HCEC 1CT (cell line): ENCODE data around the gene FAM153A.
"Not testable (repeated sequence)": the region's sequence is repeated elsewhere in the genome, so short reads cannot be mapped to it uniquely, and the experiment has no call there.

Experiments
- DNase-seq: peaks from one replicate; pipeline ENCODE4 v3.0.0-alpha.2; 2017

The FAM153A gene

GRCh38 chr5:177723831-177724485 is 58.7 kb downstream of the FAM153A start:
- DNase-seq, result not testable (repeated sequence)

GRCh38 chr5:177722829-177723228 is 59.9 kb downstream of the FAM153A start:
- DNase-seq, result not testable (repeated sequence)

- DNase-seq, result not testable (repeated sequence)
These were observed 62.7 kb downstream of the FAM153A start for GRCh38 chr5:177719989-177720388.

GRCh38 chr5:177715423-177715822 is 67.3 kb downstream of the FAM153A start:
- DNase-seq, result not testable (repeated sequence)

- not testable (repeated sequence) for DNase-seq
These were observed 86.6 kb downstream of the FAM153A start for GRCh38 chr5:177696100-177696499.

- DNase-seq, result not testable (repeated sequence)
These were observed 87.3 kb downstream of the FAM153A start for GRCh38 chr5:177695356-177695930.

GRCh38 chr5:177694518-177694835 is 88.2 kb downstream of the FAM153A start:
- DNase-seq, result not testable (repeated sequence)

- DNase-seq, result not testable (repeated sequence)
These were observed 88.8 kb downstream of the FAM153A start for GRCh38 chr5:177693671-177694517.

GRCh38 chr5:177692969-177693368 is 89.7 kb downstream of the FAM153A start:
- not testable (repeated sequence) for DNase-seq

- not testable (repeated sequence) for DNase-seq
These were observed 90.2 kb downstream of the FAM153A start for GRCh38 chr5:177692507-177692906.

- DNase-seq, result not testable (repeated sequence)
These were observed 93.6 kb downstream of the FAM153A start for GRCh38 chr5:177689011-177689610.

- not testable (repeated sequence) for DNase-seq
These were observed 94.6 kb downstream of the FAM153A start for GRCh38 chr5:177688091-177688490.

GRCh38 chr5:177681920-177682319 is 100.8 kb downstream of the FAM153A start:
- DNase-seq, result not testable (repeated sequence)
